ENCODE results near the gene PMCH.
"Not testable (repeated sequence)": the region's sequence is repeated elsewhere in the genome, so short reads cannot be mapped to it uniquely, and the experiment has no call there.

- TF ChIP-seq CTCF, POLR2A (IDR thresholded peaks at IDR 0.05): not testable (repeated sequence)
These were observed 42.4 kb downstream of the PMCH start for GRCh38 chr12:102155206-102155605.
